ENCODE measurements around the gene TFPI. TPM values are rescaled to one million over a fixed set of nuclear protein-coding genes. Genes with fewer than 3 reads are reported as not detected.

The TFPI gene
- total RNA-seq, 1 donor from 2014 or later = 17.5 TPM

DNA sequence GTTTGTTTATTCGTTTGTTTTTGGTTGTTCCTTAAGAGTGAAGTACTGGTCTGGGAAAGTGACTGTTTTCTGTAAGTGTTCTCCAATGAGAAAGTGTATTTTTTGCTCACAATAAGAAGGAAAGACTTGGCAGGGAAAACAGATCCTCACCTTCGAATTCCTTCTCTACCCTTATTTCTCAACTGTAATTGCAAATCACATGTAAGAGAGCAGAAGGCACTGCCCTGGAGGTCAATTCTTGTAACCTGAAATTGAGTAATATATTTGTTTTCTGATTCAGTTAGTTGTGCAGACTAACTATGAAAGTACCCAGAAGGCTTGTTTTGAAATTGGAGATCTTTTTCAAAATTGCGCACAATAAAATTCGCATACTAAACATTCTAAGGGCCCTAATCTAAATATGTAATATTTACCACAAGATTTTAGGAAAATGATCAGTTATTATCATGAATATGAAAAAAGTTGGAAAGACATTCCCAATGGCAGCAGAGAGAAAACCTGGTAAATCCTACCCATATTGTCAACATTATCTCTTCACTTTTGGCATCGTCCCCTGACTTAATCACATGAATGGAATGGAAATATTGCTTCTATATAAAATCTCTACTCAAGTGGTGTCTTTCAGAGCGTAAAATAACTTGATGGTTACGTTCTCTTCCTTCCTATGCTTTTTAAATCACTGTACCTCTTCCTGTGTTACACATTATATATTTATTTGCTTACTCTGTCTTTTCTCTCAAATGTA, 24.1 kb downstream of the TFPI start:
- H3K36me3 Mint-ChIP-seq (ENCODE audit: insufficient read depth) = peaks cover 8% of the 10 kb centered on the region
- peaks cover 4% of the 10 kb centered on the region for H3K4me1 Mint-ChIP-seq (ENCODE audit: low read depth)
- no peaks in the 10 kb centered on the region for H3K27me3 Mint-ChIP-seq

DNA sequence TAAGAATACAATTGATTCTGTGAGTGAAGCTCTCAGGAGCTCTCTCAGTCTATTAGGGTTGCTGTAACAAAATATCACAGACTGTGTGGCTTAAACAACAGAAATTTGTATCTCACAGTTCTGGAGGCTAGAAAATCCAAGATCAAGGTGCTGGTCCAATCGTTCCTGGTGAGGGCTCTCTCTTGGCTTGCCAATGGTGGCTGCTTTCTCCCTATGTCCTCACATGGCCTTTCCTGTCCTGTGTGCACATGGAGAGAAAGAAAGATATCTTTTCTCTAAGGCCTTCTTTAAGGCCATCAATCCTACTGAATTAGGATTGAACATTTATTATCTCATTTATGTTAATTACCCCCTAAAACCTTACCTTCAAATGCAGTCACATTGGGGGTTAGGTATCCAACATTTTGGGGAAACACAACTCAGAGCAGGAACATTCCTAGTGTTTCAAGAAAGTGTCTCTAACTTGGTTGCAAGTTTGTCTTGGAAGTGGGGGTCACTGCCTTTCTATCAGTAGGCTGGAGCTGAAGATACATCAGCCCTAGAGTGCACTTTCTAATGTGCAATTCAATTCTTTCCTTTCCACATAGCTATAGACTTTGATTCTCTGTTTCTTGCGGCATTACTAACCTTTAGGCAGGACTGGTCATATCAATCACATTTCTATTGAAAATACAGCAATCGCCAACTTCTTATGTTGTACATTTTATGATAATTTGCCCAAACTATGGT, 24.8 kb downstream of the TFPI start:
- Mint-ChIP-seq H3K4me1 (ENCODE audit: low read depth) (peaks cover 4% of the 10 kb centered on the region), H3K36me3 (ENCODE audit: insufficient read depth) (peaks cover 7% of the 10 kb centered on the region), H3K27ac (no peak overlapping the region), H3K4me3 (ENCODE audit: low read depth) (no peak overlapping the region), H3K27me3 (no peaks in the 10 kb centered on the region), H3K9me3 (ENCODE audit: low read depth) (peaks cover 10% of the 10 kb centered on the region)
- TF ChIP-seq, protein P1, sequence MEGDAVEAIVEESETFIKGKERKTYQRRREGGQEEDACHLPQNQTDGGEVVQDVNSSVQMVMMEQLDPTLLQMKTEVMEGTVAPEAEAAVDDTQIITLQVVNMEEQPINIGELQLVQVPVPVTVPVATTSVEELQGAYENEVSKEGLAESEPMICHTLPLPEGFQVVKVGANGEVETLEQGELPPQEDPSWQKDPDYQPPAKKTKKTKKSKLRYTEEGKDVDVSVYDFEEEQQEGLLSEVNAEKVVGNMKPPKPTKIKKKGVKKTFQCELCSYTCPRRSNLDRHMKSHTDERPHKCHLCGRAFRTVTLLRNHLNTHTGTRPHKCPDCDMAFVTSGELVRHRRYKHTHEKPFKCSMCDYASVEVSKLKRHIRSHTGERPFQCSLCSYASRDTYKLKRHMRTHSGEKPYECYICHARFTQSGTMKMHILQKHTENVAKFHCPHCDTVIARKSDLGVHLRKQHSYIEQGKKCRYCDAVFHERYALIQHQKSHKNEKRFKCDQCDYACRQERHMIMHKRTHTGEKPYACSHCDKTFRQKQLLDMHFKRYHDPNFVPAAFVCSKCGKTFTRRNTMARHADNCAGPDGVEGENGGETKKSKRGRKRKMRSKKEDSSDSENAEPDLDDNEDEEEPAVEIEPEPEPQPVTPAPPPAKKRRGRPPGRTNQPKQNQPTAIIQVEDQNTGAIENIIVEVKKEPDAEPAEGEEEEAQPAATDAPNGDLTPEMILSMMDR (IDR thresholded peaks at IDR 0.05; ENCODE audit: unreplicated experiment) = no peak
- DNase-seq (ENCODE audit: low spot score, unreplicated experiment) = no peak

More for the DNA sequence above, 24.1 kb downstream of the TFPI start:
- Mint-ChIP-seq H3K27ac (no peak overlapping the region), H3K4me3 (ENCODE audit: low read depth) (no peak overlapping the region), H3K9me3 (ENCODE audit: low read depth) (peaks cover 15% of the 10 kb centered on the region)
- TF ChIP-seq, protein P1 (IDR thresholded peaks at IDR 0.05; ENCODE audit: unreplicated experiment) = no peak
- DNase-seq (ENCODE audit: low spot score, unreplicated experiment) = no peak

DNA sequence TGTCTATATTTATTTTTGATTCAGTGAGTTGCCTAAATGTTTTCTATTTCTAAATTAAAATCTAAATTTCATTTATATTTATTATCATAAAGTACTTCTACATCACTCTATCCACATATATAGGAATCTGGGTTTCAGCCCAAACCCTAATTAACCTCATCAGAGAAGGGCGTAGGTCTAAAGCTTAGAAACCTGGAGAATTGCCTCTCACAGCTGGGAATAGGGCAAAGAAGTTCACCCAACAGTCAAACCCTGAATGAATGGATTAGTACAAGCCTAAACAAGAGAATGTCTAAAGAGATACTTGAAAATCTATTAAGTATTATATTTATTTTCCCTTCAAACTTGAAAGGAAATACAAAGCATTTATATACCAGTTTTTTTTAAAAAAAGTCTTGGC, 26.2 kb downstream of the TFPI start:
- H3K9me3 Mint-ChIP-seq (ENCODE audit: low read depth) = no peaks in the 10 kb centered on the region
- H3K27me3 Mint-ChIP-seq = no peaks in the 10 kb centered on the region
- DNase-seq (ENCODE audit: low spot score, unreplicated experiment) = no peak
- TF ChIP-seq, protein P1 (IDR thresholded peaks at IDR 0.05; ENCODE audit: unreplicated experiment) = no peak
- no peaks in the 10 kb centered on the region for H3K36me3 Mint-ChIP-seq (ENCODE audit: insufficient read depth)
- peaks cover 4% of the 10 kb centered on the region for H3K4me1 Mint-ChIP-seq (ENCODE audit: low read depth)
- H3K4me3 Mint-ChIP-seq (ENCODE audit: low read depth) = no peak overlapping the region
- H3K27ac Mint-ChIP-seq = no peak overlapping the region

DNA sequence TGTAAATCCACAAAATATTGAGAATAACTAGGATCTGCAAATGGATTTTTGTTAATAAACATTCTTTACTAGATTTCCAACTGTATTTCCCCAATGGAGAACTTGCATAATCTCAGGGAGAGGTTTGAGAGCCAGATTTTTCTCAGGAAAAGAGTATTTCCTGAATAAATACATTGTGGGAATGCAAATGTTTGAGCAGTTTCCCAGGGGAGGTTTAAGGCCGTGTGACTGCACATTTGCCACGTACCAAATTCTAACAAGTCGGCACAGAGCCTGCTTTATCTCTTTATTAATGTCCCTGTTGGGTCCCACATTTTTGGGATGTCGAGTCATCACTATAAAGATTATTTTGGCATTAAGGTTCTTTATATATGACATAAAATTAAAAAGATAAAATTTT, 27.0 kb downstream of the TFPI start:
- no peaks in the 10 kb centered on the region for H3K27me3 Mint-ChIP-seq
- no peak overlapping the region for H3K27ac Mint-ChIP-seq
- no peaks in the 10 kb centered on the region for H3K9me3 Mint-ChIP-seq (ENCODE audit: low read depth)
- TF ChIP-seq, protein P1 (IDR thresholded peaks at IDR 0.05; ENCODE audit: unreplicated experiment) = no peak
- no peak overlapping the region for H3K4me3 Mint-ChIP-seq (ENCODE audit: low read depth)
- DNase-seq (ENCODE audit: low spot score, unreplicated experiment) = no peak
- H3K4me1 Mint-ChIP-seq (ENCODE audit: low read depth) = peaks cover 4% of the 10 kb centered on the region
- peaks cover under 1% of the 10 kb centered on the region for H3K36me3 Mint-ChIP-seq (ENCODE audit: insufficient read depth)

DNA sequence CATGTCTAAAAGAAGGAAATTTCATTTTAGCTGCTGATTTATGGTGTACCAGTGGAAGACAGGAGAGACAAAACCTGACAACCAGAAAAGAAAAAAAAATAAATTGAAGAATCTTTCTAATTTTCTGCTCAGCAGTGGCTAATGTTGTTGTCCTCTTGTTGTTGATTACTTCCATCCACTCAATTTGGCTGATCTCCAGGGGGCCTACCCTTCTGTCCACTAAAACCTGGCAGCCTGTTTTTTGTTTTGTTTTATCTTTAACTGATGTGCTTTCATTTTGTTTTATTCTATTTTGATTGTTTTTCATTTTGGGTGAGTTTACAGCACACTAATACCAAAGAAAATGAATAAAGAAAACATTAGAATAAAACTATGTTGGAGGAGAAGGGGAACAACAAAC, 27.4 kb downstream of the TFPI start:
- Mint-ChIP-seq H3K4me3 (ENCODE audit: low read depth) (no peak overlapping the region), H3K36me3 (ENCODE audit: insufficient read depth) (peaks cover 5% of the 10 kb centered on the region), H3K27me3 (no peaks in the 10 kb centered on the region), H3K9me3 (ENCODE audit: low read depth) (peaks cover 4% of the 10 kb centered on the region), H3K4me1 (ENCODE audit: low read depth) (peaks cover 4% of the 10 kb centered on the region), H3K27ac (no peak overlapping the region)
- DNase-seq (ENCODE audit: low spot score, unreplicated experiment) = no peak
- TF ChIP-seq, protein P1 (IDR thresholded peaks at IDR 0.05; ENCODE audit: unreplicated experiment) = no peak

Data from progenitor cell of endocrine pancreas (in vitro differentiated cells).